ENCODE measurements around the gene AS3MT.

AS3MT gene

GRCh38 chr10:102894466-102895213 is 25.4 kb downstream of the AS3MT start:
- no peak for DNase-seq (ENCODE audit: low read depth)
- no peak for TF ChIP-seq CTCF (conservative IDR thresholded peaks at IDR 0.05; ENCODE audit: low read depth, low read length)

GRCh38 chr10:102900006-102900405 is 30.7 kb downstream of the AS3MT start:
- DNase-seq (ENCODE audit: low read depth): no peak
- H3K4me3 ChIP-seq (ENCODE audit: low read depth, low read length): no peak overlapping the region
- TF ChIP-seq CTCF (conservative IDR thresholded peaks at IDR 0.05; ENCODE audit: low read depth, low read length): no peak

More at GRCh38 chr10:102894466-102895213, 25.4 kb downstream of the AS3MT start:
- no peak overlapping the region for H3K4me3 ChIP-seq (ENCODE audit: low read depth, low read length)

GRCh38 chr10:102904346-102904745 is 35.1 kb downstream of the AS3MT start:
- DNase-seq (ENCODE audit: low read depth): no peak

GRCh38 chr10:102906507-102906906 is 37.2 kb downstream of the AS3MT start:
- DNase-seq (ENCODE audit: low read depth): no peak
- no peak for TF ChIP-seq CTCF (conservative IDR thresholded peaks at IDR 0.05; ENCODE audit: low read depth, low read length)
- H3K4me3 ChIP-seq (ENCODE audit: low read depth, low read length): no peak overlapping the region

More at GRCh38 chr10:102904346-102904745, 35.1 kb downstream of the AS3MT start:
- no peak for TF ChIP-seq CTCF (conservative IDR thresholded peaks at IDR 0.05; ENCODE audit: low read depth, low read length)
- H3K4me3 ChIP-seq (ENCODE audit: low read depth, low read length): no peak overlapping the region

GRCh38 chr10:102914781-102915180 is 45.5 kb downstream of the AS3MT start:
- no peak for TF ChIP-seq CTCF (conservative IDR thresholded peaks at IDR 0.05; ENCODE audit: low read depth, low read length)
- DNase-seq (ENCODE audit: low read depth): no peak
- no peak overlapping the region for H3K4me3 ChIP-seq (ENCODE audit: low read depth, low read length)

GRCh38 chr10:102916173-102916572 is 46.9 kb downstream of the AS3MT start:
- TF ChIP-seq CTCF (conservative IDR thresholded peaks at IDR 0.05; ENCODE audit: low read depth, low read length): no peak
- H3K4me3 ChIP-seq (ENCODE audit: low read depth, low read length): no peak overlapping the region
- DNase-seq (ENCODE audit: low read depth): no peak

All from choroid plexus epithelial cell (primary cell).